Measurements from ENCODE around the gene RALGPS2.

The RALGPS2 gene, protein sequence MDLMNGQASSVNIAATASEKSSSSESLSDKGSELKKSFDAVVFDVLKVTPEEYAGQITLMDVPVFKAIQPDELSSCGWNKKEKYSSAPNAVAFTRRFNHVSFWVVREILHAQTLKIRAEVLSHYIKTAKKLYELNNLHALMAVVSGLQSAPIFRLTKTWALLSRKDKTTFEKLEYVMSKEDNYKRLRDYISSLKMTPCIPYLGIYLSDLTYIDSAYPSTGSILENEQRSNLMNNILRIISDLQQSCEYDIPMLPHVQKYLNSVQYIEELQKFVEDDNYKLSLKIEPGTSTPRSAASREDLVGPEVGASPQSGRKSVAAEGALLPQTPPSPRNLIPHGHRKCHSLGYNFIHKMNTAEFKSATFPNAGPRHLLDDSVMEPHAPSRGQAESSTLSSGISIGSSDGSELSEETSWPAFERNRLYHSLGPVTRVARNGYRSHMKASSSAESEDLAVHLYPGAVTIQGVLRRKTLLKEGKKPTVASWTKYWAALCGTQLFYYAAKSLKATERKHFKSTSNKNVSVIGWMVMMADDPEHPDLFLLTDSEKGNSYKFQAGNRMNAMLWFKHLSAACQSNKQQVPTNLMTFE

DNA sequence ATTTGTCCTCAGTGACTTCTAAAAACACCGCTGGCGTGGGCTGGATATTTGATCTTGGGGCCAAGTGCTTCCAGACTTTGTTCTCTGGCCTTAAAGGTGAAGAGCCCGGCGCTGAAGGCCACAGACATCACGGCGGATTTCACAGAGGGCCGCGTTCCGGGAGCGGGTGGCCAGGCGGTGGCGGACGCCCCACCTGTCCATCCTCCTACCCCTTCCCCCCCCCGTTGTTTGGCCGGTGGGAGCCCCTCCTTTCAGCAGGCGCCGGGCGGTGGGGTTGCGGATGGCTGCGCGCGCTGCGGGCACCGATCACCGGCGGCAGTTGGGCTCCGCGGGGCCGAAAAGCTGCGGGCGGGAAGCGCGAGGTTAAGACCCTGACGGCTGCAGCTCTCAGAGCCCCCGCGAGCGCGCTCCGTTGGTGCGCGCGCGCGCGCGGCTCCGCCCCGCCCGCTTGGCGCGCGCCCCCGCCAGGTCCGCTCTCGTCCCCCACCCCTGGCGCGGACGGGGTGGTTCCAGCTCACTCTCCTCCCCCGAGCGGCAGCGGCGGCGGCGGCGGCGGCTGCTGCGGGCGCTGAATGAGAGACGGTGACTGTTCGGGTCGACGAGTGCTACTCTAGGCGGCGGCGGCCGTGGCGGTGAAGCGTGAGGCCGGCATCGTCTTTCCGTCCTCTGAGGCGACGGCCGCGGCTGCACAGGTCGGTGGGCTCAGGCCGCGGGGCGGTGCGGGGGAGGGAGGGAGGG, at the start of gene RALGPS2:
Gene RALGPS2, plus strand, starts transcription at position 517 of the 738 bp plus-strand sequence. CDS start 51,521 bp downstream, outside the sequence.
- peak; percentile 81 for DNase-seq (ENCODE audit: insufficient read length, low spot score)
- FAIRE-seq, result peak; percentile 92

DNA sequence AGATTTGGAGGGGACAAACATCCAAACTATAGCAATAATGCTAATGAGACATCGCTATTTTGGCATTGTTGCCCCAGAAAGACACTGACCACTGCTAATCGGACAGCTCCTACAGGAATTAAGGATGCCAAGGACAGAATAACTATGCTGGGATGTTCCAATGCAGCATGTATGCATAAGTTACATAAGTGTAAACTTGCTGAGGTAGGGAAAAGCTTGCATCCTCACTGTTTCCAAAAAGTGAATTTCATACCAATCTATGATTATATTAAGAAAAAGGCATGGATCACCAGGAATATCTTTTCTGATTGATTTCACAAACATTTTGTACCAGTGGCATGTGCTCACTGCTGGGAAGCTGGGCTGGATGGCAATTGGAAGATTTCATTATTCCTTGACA, 45.8 kb upstream of the RALGPS2 start:
- no peak for DNase-seq (ENCODE audit: insufficient read length, low spot score)
- no peak for FAIRE-seq

DNA sequence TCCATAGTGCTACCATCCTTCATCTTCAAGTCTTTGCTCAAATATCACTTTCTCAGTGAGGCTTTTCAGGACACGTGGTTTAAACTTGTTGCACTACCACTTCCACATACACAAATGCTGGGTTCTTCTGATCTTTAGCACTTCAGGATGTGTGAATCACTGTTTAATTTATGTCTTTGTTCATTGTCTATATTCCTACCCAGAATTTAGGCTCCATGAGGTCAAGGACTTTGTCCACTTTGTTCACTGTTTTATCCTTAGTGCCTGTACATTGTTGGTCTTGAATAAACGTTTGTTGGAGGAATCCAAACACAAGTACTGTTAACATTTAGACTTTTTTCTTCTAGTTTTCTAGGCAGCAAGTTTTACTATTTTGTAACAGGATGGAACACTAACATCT, 42.6 kb upstream of the RALGPS2 start:
- DNase-seq (ENCODE audit: insufficient read length, low spot score) (no peak), FAIRE-seq (no peak)

DNA sequence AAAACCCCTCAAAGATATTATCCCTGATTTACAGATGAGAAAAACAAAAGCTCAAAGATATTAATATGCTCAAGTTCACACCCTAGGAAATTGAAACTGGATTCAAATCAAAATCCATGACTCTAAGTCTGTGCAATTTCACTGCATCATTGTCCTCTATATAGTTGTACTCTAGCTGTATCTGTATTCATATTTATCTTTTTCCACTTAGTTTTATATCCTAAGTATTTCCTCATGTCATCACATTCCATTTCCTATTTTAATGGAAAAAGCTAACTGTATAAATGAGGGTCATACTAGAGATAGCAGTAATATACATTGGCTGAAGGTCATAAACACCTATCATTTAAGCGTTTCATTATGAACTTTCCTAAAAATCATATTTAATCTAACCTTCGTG, 42.2 kb upstream of the RALGPS2 start:
- no peak for DNase-seq (ENCODE audit: insufficient read length, low spot score)
- FAIRE-seq, result no peak

DNA sequence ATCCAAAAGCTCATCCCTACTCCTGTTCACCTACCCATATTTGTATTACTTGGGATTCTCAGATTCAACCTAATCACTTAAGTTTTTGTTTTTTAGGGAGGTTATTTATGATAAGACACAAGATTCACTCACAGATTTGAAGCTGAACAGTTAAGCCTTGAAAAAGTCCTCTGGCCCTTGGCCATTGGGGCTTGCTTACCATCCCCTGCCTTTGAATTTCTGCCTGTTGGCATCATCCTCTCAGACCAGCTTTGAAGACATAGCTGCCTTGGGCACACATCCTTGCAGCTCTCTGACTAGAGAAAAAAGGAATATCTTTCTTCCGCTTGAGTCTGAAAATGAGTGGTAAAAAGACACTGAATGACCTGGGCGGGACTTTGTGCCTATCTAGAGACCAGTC, 41.8 kb upstream of the RALGPS2 start:
- no peak for DNase-seq (ENCODE audit: insufficient read length, low spot score)
- peak; percentile 9 for FAIRE-seq

DNA sequence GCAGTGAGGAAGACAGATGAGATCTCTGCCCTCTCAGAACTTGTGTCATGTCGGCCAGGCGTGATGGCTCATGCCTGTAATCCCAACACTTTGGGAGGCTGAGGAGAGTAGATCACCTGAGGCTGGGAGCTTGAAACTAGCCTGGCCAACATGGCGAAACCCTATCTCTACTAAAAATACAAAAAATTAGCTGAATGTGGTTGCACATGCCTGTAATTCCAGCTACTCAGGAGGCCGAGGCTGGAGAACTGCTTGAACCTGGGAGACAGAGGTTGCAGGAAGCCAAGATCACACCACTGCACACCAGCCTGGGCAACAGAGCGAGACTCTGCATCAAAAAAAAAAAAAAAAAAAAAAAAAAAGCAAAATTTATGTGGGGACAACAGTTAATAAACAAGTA, 40.9 kb upstream of the RALGPS2 start:
- no peak for DNase-seq (ENCODE audit: insufficient read length, low spot score)
- no peak for FAIRE-seq

DNA sequence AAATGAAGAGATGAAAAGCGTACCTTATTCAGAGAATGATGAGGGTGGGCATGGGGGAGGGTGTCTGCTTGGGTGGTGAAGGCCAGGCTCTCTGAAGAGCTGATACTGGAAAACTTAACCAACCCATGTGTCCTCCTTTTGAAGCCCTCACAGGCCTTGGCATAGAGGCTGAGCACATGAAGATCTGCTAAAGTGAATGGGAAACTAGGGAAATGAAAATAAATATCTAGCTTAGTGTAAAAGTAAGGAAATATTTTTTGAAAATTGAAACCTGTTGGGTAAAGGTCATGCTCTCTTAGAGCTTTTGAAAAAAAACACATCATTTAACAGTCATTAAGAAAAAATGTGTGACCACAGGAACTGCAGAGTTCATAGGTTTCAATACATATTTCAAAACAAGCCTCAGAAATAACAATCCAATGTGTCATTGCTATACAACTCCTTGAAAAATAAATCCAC, 40.5 kb upstream of the RALGPS2 start:
- DNase-seq (ENCODE audit: insufficient read length, low spot score) (peak; percentile 76), FAIRE-seq (no peak)

DNA sequence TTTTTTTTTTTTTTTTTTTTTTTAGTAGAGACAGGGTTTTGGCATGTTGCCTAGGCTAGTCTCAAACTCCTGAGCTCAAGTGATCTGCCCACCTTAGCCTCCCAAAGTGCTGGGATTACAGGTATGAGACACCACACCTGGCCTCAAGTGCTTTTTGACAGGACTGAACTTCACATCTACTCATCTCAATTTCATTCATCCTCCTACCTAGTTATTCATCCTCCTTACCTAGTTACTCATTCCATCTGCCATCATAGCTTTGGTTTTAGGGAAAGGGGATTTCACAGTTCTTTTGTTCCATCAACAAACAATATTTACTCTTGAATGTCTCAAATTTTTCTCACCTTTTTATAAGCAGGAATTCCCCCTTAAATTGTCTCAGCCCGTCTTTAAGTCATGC, 38.6 kb upstream of the RALGPS2 start:
- FAIRE-seq, result no peak

DNA sequence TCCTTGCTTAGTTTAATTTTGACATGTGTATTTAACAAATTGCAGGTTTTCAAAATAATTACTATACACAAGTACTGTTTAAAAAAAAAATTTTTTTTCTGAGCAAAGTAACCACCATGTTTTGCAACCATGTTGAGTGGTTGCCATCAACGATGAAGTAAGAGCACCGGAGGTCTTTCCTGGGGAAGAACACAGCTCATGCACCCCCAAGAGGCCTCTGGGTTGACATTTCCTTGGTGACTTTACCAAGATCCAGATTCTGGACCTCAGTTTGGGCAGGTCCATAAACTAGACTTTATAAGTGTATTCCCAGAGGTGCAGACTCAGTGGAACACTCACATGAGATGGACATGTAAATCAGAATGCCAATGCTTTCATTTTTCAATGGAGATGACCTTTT, 36.8 kb upstream of the RALGPS2 start:
- no peak for DNase-seq (ENCODE audit: insufficient read length, low spot score)
- no peak for FAIRE-seq

More for the DNA sequence above, 38.6 kb upstream of the RALGPS2 start:
- DNase-seq (ENCODE audit: insufficient read length, low spot score), result no peak

DNA sequence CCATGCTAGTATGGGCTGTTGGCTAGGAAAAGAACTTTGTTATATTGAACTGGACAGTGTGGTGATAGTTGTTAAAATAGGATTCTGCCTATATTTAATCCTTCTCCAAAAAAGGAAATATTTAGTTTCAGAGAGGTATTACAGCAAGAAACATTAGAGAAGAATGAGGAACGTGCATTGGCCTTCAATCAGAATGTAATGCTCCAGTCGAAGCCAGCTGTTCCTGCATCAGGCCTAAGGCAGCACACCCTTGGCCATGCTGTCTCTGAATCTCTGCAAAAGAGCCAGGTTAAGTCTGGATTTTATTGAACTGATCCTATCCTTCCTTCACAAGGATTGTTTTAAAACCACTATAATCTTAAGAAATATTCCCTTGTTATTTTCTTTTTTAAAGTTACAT, 35.3 kb upstream of the RALGPS2 start:
- FAIRE-seq, result no peak
- no peak for DNase-seq (ENCODE audit: insufficient read length, low spot score)

DNA sequence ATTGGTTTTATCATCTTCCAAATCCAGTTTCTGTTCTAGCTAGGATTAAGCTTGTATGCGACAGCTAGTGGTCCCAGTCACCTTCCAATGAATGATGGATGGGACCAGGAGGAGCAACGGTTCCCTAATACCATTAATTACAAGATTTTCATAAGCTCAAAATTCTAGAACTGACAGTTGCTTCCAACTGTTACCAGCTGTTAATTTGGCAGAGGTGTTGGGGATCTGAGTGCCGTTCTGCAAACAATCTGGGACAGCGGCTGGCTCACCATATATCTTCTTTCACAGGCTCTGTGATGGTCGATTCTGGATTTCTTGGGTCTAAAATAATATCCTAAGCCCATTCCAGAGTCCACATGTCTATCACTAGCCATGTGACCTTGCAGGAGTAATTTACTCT, 34.5 kb upstream of the RALGPS2 start:
- FAIRE-seq (no peak), DNase-seq (ENCODE audit: insufficient read length, low spot score) (no peak)

DNA sequence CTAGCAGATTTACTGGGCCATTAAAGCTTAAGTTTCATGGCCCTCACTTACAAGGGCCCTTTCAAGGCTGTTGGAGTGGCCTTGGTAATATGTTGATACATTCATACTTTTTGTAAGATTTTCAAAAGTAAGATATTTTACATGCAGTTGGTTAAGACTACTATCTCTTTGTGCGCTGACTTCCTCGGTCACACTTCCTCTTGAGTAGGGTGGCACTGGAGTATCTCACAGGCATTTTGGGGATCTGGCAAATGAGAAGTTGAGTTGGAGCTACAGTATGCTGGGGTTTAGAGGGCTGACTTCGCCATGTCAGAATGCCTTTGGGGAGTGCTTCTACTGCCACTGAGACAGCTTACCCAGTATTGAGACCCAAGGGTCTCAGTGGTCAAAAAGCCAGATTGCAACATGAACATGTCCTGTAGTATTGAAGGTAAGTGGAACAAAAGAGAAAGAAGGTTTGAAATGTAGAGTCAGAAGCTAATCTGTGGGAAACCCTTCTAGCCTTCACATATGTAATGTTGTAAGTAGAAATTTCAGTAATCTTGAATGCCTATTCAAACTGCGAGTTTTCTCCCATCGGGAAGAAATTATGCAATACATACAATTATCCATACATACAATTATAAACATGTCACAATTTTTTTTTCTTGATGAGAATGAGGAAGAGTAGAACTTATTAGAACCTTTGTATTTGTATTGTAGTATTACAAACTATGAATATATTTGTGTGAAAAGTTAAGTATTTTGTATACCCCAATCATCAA, 32.3 kb upstream of the RALGPS2 start:
- no peak for FAIRE-seq
- no peak for DNase-seq (ENCODE audit: insufficient read length, low spot score)

DNA sequence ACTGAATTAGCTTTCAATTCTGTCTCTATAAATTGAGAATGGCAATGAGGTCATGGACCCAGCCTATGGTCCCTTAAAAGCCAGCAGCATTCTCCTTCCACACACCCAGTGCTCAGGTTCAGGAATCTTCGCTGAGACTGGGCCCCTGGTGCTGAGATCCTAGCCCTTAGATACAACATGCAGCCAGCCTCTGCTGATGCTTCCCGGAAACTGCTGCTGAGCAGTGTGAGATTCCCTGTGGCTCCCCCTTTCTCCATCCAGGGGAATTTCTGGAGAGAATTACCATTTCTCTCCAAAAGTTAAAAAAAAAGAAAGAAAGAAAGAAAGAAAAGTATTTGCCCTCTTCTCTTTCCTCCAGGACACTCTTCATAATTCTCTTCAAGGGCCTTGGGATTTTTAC, 31.7 kb upstream of the RALGPS2 start:
- FAIRE-seq, result no peak
- DNase-seq (ENCODE audit: insufficient read length, low spot score), result peak; percentile 25

DNA sequence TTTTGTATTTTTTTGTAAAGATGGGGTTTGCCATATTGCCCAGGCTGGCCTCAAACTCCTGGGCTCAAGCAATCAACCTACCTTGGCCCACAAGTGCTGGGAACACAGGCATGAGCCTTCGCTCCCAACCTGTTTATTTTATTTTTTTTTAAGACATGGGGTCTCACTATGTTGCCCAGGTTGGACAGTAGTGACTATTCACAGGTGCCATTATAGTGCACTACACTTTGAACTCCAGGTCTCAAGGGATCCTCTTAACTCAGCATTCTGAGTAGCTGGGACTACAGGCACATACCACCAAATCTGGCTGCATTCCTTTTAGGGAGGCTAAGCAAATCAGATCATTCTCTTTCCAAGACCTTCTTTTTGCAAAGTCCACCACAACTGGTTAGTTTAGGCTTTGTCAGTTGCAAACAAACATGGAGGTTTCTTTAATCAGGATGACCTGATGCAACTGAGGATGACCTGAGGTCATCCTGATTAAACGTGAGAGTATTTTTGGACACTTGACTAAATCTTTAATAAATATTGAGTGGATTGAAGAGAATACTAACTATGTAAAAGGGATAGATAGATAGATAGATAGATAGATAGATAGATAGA, 30.0 kb upstream of the RALGPS2 start:
- FAIRE-seq, result no peak

DNA sequence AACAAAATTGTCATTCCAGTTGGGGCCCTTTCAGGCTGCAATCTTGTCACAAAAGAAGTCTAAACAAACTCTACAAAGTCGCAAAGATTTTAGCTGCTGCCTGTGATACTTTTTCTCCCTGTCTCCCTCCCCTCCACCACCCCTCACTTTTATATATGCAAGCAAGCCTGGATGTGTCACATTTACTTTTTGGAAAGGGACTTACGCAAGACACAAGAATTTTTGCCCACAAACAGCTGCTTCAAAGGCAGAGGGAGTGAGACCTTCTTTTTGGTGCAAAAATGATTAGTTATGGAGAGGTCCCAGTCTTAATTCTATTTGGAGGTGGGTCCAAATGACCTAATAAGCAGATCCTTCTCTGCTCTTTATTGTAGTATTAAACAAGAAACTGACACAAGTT, 22.9 kb upstream of the RALGPS2 start:
- no peak for FAIRE-seq
- peak; percentile 22 for DNase-seq (ENCODE audit: insufficient read length, low spot score)

More for the DNA sequence above, 30.0 kb upstream of the RALGPS2 start:
- DNase-seq (ENCODE audit: insufficient read length, low spot score), result no peak

DNA sequence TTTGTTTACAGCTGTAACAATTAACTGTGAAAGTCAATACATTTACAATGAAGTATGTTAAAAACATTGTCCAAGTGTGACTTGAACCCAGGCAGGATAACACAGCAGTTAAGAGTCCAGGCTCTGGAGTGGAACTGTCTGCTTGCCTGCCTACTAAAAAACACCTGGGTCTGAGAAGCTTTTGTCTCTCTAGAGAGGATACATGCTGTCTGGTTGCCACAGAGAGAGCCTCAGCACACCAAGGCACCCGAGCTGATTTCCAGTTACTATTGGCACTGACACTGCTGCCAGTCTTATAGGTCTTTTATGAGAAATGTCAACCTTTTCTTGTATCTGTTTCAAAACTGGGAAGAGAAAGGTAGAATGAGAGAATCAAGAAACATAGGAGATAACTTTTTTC, 20.2 kb upstream of the RALGPS2 start:
- FAIRE-seq (no peak), DNase-seq (ENCODE audit: insufficient read length, low spot score) (no peak)

DNA sequence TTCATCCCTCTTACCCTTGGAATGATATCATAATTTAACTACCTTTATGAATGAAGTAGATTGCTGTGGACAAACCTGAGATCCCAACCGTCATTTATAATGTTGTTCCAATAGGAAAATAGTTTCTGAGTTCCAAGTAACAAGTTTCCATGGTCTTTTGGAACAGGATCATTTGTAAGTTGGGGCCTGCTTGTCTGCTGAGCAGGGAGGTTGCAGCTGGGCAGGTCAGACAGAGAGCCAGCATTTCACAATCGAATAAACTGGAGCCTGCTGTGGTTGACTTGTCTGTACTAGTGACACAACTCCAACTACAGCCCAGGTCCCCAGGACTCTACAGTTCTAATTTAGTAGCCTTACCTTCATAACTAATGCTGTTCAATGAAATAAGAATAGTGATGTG, 18.6 kb upstream of the RALGPS2 start:
- FAIRE-seq (no peak), DNase-seq (ENCODE audit: insufficient read length, low spot score) (no peak)

DNA sequence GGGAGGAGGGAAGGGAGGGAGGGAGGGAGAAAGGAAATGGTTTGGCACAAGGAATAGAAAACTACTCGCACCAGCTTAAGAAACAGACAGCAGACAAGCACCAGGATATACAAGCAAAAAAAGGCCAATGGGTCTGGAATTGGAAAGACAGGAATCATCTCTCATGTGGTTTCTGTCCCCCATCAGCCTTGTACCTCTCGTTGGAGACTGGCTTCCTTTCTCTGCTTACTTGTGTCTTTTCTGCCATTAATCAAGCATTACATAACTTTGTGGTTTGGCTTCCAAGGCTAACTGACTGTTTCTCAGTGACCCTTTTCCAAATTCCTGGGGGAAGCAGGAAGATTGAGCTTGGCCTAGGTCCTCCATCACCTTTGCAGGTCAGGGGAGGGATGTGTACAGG, 11.8 kb upstream of the RALGPS2 start:
- no peak for DNase-seq (ENCODE audit: insufficient read length, low spot score)
- peak; percentile 44 for FAIRE-seq

DNA sequence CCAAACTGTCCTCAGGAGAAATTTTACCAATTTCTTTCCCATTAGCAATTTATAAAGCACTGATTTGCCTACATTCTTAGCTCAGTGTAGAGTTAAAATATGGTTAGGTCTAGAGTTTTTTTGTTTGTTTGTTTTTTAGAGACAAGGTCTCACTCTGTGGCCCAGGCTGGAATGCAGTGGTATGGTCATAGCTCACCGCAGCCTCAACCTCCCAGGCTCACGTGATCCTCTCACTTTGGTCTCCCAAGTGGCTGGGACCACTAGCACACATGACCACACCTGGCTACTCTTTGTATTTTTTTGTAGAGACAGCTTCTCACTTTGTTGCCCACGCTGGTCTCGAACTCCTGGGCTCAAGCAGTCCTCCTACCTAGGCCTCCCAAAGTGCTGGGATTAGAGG, 10.6 kb upstream of the RALGPS2 start:
- FAIRE-seq, result no peak
- DNase-seq (ENCODE audit: insufficient read length, low spot score), result no peak

DNA sequence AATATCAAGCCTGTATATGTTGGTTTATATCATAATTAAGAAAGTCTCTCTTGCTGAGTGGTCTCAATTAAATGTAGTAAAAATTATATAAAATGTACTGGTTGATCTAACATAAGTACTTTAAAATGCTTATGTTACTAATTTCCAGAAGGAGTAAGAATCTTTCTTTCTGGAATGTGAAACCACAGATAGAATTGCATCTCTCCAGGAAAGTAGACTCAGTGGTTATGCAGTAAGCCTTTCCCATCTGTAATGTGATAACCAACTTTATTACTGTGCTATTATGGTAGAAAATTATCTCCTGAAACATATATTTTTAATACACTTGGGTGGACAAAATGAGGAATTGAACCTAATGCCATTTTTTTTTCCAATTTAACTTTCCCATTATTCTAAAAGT, 8.9 kb upstream of the RALGPS2 start:
- FAIRE-seq (no peak), DNase-seq (ENCODE audit: insufficient read length, low spot score) (no peak)
